ENCODE measurements around the gene GAK. TPM values are rescaled to one million over a fixed set of nuclear protein-coding genes. Genes with fewer than 3 reads are reported as not detected.

GAK gene
- total RNA-seq, 4 donors from 2014 or later, result 62.3 to 126 (median 85.4) TPM

GRCh38 chr4:828641-829271, 103.4 kb downstream of the GAK start:
- no peak for ATAC-seq (ENCODE audit: low FRiP score)
- TF ChIP-seq, protein P1, sequence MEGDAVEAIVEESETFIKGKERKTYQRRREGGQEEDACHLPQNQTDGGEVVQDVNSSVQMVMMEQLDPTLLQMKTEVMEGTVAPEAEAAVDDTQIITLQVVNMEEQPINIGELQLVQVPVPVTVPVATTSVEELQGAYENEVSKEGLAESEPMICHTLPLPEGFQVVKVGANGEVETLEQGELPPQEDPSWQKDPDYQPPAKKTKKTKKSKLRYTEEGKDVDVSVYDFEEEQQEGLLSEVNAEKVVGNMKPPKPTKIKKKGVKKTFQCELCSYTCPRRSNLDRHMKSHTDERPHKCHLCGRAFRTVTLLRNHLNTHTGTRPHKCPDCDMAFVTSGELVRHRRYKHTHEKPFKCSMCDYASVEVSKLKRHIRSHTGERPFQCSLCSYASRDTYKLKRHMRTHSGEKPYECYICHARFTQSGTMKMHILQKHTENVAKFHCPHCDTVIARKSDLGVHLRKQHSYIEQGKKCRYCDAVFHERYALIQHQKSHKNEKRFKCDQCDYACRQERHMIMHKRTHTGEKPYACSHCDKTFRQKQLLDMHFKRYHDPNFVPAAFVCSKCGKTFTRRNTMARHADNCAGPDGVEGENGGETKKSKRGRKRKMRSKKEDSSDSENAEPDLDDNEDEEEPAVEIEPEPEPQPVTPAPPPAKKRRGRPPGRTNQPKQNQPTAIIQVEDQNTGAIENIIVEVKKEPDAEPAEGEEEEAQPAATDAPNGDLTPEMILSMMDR (IDR thresholded peaks at IDR 0.05), result no peak

GRCh38 chr4:827209-828081, 104.7 kb downstream of the GAK start:
- no peak for DNase-seq (ENCODE audit: low spot score)

More at GRCh38 chr4:828641-829271, 103.4 kb downstream of the GAK start:
- DNase-seq (ENCODE audit: low spot score), result no peak

DNA sequence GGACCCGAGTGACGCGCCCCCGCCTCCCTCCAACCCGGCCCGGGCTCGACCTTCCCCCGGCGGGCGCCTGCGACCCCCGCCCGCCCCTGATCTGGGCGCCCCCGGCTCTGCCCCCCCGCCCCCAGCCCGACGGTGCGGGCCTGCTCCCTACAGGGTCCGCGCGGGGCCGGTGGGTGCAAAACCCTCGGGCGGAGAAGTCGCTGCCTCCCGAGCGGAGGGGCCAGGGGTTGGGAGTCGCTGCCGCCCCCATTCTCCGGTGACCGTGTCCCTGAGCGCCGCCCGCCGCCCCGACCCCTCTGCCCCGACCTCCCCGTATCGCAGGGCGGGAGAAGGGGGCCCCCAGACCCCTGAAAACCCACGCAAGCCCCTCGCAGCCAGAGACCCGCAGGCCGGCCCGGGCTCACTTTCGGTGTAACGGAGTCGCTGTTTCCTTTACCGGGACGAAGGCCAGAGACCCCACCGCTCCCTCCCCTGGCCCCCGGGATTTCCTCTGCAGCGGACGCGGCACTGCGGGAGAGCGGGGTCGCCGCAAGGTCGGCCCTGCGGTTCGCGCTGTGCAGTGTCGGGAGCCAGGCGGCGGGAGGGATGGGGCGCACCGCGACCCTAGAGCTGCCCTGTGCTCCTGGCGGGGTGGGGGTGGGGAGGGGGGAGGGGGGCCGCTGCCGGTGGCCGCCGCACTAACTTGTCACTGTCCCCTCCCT, 105.5 kb downstream of the GAK start:
- TF ChIP-seq, protein P1 (IDR thresholded peaks at IDR 0.05), result no peak
- DNase-seq (ENCODE audit: low spot score), result no peak
- no peak for ATAC-seq (ENCODE audit: low FRiP score)

More at GRCh38 chr4:827209-828081, 104.7 kb downstream of the GAK start:
- TF ChIP-seq, protein P1 (IDR thresholded peaks at IDR 0.05), result no peak
- ATAC-seq (ENCODE audit: low FRiP score), result no peak

- ATAC-seq (ENCODE audit: low FRiP score) (no peak), DNase-seq (ENCODE audit: low spot score) (no peak)
- TF ChIP-seq, protein P1 (IDR thresholded peaks at IDR 0.05), result no peak
Observed at GRCh38 chr4:825971-826330, 106.2 kb downstream of the GAK start, which contains the start of gene CPLX1. Gene CPLX1 (minus strand): TSS chr4:826129. CDS start chr4:824522, 1,607 bp downstream.

GRCh38 chr4:825063-825970, 106.8 kb downstream of the GAK start:
- ATAC-seq (ENCODE audit: low FRiP score) (peak; percentile 72), DNase-seq (ENCODE audit: low spot score) (no peak)
- TF ChIP-seq, protein P1 (IDR thresholded peaks at IDR 0.05), result no peak

DNA sequence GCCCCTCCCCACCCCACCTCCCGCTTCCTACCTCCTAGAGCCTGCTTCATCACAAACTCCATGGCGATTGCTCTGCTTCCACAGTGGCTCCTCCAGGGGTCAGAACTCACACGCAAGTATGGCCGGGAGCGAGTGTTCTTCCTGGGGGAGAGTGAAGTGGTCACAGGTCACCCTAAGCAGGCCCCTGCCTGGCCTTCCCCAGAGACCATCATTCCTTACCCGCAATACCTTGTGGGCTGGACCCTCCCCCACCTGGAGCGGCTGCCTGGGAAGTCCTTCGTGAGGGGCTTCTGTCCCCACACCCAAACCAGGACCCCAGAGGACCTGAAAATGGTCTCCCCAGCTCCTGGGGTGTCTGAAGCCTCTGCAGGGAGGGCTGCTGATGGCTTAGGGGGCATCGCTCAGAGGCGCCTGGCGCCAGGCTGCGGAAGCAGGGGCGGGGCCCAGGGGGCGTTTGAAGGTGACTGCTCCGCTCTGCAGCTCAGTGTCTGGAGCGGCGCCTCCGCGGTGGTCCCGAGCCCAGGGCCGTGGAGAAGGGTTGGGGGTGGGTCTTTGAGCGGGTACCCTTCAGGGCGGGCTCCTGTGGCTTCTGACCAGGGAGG, 107.6 kb downstream of the GAK start:
- ATAC-seq (ENCODE audit: low FRiP score) (no peak), DNase-seq (ENCODE audit: low spot score) (no peak)
- TF ChIP-seq, protein P1 (IDR thresholded peaks at IDR 0.05), result no peak
